AG08395 (cell line): ENCODE measurements around the gene TMEM98.
A peak's percentile ranks its signal among the peaks of the same experiment; 100 is the strongest.
"Not testable (repeated sequence)": the region's sequence is repeated elsewhere in the genome, so short reads cannot be mapped to it uniquely, and the experiment has no call there.

Source experiments
- DNase-seq: peaks from one replicate; pipeline ENCODE4 v3.0.0; 2012; ENCODE audit warnings: mixed read lengths, low spot score

TMEM98 gene

DNA sequence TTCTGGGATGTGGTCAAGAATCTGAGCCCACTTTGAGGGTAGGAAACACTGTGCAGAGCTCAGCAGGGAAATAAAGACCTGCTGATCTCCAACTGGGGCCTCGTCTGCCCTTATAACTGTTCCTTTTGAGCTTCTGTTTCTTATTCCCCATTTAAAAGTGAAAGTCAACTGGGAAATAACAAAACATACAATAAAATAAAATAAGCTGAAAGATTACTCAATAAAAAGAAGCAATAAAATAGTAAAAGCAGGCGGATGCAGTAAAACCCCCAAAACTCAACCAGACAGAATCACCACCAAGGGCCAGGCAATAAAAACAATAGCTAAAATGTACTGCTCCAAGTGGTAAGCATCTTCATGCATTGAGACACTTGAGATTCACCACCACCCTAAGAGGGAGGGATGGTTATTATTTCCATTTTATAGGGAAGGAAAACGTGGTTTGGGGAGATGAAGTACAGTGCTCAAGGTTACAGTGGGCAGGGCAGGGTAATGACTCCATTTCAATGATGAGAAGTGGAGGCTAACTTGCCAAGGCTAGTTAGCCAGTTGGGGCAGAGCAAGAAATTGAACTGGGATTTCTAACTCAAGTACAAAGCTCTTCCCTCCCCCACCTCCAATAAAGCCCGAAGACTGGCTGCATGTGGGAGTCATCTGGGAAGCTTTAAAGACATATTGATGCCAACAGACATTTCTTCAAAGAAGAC lies 57.2 kb downstream of the TMEM98 start:
- peak; percentile 1 for DNase-seq

DNA sequence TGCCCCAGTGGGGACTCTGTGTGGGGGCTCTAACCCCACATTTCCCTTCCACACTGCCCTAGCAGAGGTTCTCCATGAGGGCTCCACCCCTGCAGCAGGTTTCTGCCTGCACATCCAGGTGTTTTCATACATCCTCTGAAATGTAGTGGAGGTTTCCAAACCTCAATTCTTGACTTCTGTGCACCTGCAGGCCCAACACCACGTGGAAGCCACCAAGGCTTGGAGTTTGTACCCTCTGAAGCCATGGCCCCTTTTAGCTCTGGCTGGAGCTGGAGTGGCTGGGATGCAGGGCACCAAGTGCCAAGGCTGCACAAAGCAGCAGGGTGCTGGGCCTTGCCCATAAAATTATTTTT lies 59.5 kb downstream of the TMEM98 start:
- DNase-seq: not testable (repeated sequence)

- not testable (repeated sequence) for DNase-seq
These were observed 59.9 kb downstream of the TMEM98 start for GRCh38 chr17:32987868-32988267.

DNA sequence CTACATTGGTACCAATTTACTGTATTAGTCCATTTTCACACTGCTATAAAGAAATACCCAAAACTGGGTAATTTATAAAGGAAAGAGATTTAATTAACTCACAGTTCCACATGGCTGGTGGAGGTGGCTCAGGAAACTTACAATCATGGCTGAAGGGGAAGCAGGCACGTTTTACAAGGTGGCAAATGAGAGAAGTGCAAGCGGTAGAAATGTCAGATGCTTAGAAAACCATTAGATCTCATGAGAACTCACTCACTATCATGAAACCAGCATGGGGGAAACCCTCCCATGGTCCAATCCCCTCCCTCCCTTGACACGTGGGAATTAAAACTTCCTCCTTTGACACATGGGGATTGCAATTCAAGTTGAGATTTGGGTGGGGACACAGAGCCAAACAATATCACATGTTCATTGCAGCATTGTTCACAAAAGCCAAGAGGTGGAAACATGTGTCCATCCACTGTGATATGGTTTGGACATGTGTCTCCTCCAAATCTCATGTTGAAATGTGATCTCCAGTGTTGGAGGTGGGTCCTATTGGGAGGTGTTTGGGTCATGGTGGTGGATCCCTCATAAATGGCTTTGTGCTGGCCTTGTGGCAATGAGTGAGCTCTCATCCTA lies 60.6 kb downstream of the TMEM98 start:
- DNase-seq: no peak

DNA sequence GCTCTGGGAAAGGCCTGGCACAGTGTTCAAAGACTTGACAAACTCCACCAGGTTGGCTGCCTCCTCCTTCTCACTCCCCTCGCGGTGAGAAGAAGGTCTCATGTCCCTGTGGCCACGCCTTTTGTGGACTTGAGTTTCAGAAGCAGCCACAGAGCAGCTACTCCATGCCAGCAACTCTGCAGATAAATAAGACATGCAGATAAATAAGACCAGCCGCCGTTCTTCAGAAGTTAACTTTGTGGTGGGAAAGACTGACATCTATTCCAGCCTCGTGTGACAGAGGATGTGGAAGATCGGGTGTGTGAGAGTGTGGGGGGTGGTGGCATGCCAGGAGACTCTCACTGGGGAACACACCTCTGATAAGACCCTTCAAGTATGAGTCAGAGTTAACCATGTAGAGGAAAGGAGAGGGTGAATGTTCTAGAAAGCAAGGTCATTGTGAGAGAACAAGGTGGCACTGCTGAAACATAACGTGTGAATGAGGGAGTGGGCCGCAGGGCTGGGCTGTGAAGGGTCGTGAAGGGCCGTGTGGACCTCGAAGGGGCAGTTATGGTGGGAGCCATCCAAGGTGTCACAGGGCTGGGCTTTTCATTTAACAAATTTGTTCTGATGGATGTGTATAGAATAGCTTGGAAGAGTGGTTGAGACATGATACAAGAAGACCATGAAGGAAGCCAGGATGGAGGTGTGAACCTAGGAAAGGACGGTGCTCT lies 64.5 kb downstream of the TMEM98 start:
- DNase-seq: no peak

GRCh38 chr17:32993977-32994376 lies 66.0 kb downstream of the TMEM98 start:
- no peak for DNase-seq
